Caco-2 (cell line): Measurements from ENCODE around the gene UGT2B11. TPM values are rescaled to one million over a fixed set of nuclear protein-coding genes. Genes with fewer than 3 reads are reported as not detected.

Experiments used
- BruUV-seq: library from RNA; stranded (reverse); fragments of 400-500 nt; replicated peaks from 2 replicates; lab custom pipeline; 2021; lab: Mats Ljungman, UMichigan
- CTCF ChIA-PET: fragments of 300-600 bp; sonication (Branson Sonifier 250); formaldehyde crosslinking; loops from one replicate; lab custom pipeline; 2022; ENCODE audit warnings: antibody characterized with exemption; lab: Charles Lee
- POLR2A ChIA-PET: fragments of 300-600 bp; sonication (Branson Sonifier 250); formaldehyde crosslinking; loops from one replicate; lab custom pipeline; 2022; ENCODE audit warnings: antibody characterized with exemption; lab: Charles Lee
- DNase-seq, 2 experiments: peaks; one replicate each; pipeline versions ENCODE4 v3.0.0 to v3.0.0-alpha.2; 2020 to 2022
- H3K27me3 ChIP-seq: replicated peaks from 2 replicates; pipeline ENCODE4 v1.6.0; 2011; ENCODE audit warnings: low read length; ENCODE audit not compliant: control insufficient read depth, insufficient read depth
- H3K36me3 ChIP-seq: 2 replicates; pipeline ENCODE4 v1.5.1; 2011; ENCODE audit warnings: low read length; ENCODE audit not compliant: control insufficient read depth, insufficient read depth
- H3K4me1 ChIP-seq: fragments of 250-450 bp; sonication (Bioruptor Pico); 2 replicates; pipeline ENCODE4 v1.5.1; 2020; ENCODE audit warnings: mild to moderate bottlenecking
- H3K4me3 ChIP-seq: 2 replicates; pipeline ENCODE4 v1.5.1; 2011; ENCODE audit warnings: low read depth, mild to moderate bottlenecking, control low read depth, low read length
- H3K9me3 ChIP-seq: fragments of 250-450 bp; sonication (Bioruptor Pico); 2 replicates; pipeline ENCODE4 v1.5.1; 2020; ENCODE audit warnings: mild to moderate bottlenecking, moderate library complexity
- H3K27ac Mint-ChIP-seq: one replicate; pipeline ENCODE4 v1.8.0; 2022; ENCODE audit warnings: mixed read lengths; ENCODE audit not compliant: unreplicated experiment
- H3K27me3 Mint-ChIP-seq: one replicate; pipeline ENCODE4 v1.8.0; 2022; ENCODE audit warnings: mixed read lengths; ENCODE audit not compliant: insufficient read depth, unreplicated experiment
- H3K36me3 Mint-ChIP-seq: one replicate; pipeline ENCODE4 v1.8.0; 2022; ENCODE audit warnings: mild to moderate bottlenecking, mixed read lengths; ENCODE audit not compliant: insufficient read depth, unreplicated experiment
- H3K4me1 Mint-ChIP-seq: one replicate; pipeline ENCODE4 v1.8.0; 2022; ENCODE audit warnings: low read depth, mixed read lengths; ENCODE audit not compliant: unreplicated experiment
- H3K4me3 Mint-ChIP-seq: one replicate; pipeline ENCODE4 v1.8.0; 2022; ENCODE audit warnings: mild to moderate bottlenecking, moderate library complexity, mixed read lengths; ENCODE audit not compliant: unreplicated experiment
- H3K9me3 Mint-ChIP-seq: one replicate; pipeline ENCODE4 v1.8.0; 2022; ENCODE audit warnings: mixed read lengths; ENCODE audit not compliant: unreplicated experiment
- intact Hi-C: fragments of 100-400 bp; cut with micrococcal nuclease; formaldehyde crosslinking; loops from one replicate; pipeline ENCODE4 v1.10.0; 2022; ENCODE audit not compliant: unreplicated experiment
- total RNA-seq: library from RNA; stranded (reverse); gene quantifications from 2 replicates; pipeline ENCODE4 v1.2.3, GENCODE V29; 2022
- TF ChIP-seq, protein P1 (sequence below), 2 experiments: fragments of 200-600 bp in 1 of 2; IDR thresholded peaks; 1 replicate in 1 of 2; 2 replicates in 1 of 2; pipeline versions ENCODE4 v1.5.1 to v1.8.0; 2011 to 2022; ENCODE audit warnings: antibody characterized with exemption in 1 of 2, control low read depth in 1 of 2, inconsistent platforms in 1 of 2, low read depth in 1 of 2, low read length in 1 of 2, mild to moderate bottlenecking in 1 of 2, moderate library complexity in 1 of 2; ENCODE audit not compliant: insufficient read depth in 1 of 2, severe bottlenecking in 1 of 2, unreplicated experiment in 1 of 2

The UGT2B11 gene
- total RNA-seq, 1 experiment from 2014 or later: not detected

DNA sequence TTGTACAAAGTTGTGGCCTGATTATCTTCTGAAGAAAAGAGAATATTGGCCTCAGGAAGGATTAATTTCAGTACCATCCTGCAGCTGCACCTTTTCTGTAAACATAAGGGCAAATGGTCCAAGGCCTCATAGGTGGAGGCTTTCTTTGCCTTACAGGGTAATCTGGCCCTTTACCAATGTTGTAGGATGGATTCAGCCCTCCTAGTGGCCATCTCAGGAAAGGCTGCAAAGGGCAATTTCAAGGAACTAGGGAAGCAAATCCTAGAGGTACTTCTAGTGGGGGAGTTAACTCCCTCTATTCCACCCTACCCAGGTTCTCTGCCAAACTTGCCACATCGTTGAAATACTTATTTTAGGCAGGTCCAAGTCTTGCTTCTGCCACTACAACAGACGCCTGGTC is 57.6 kb downstream of the UGT2B11 start:
- CTCF ChIA-PET: no interaction called here
- Histone ChIP-seq H3K4me1 (no peaks in the 10 kb centered on the region), H3K9me3 (no peaks in the 10 kb centered on the region), H3K4me3 (no peak overlapping the region), H3K36me3 (no peaks in the 10 kb centered on the region), H3K27me3 (no peaks in the 10 kb centered on the region)
- Mint-ChIP-seq H3K36me3 (no peaks in the 10 kb centered on the region), H3K4me3 (no peak overlapping the region), H3K4me1 (no peaks in the 10 kb centered on the region), H3K27ac (no peak overlapping the region), H3K9me3 (no peaks in the 10 kb centered on the region), H3K27me3 (no peaks in the 10 kb centered on the region)
- BruUV-seq: no TSS peak
- POLR2A ChIA-PET: no interaction called here
- intact Hi-C loops: no loop called here
- TF ChIP-seq, protein P1, sequence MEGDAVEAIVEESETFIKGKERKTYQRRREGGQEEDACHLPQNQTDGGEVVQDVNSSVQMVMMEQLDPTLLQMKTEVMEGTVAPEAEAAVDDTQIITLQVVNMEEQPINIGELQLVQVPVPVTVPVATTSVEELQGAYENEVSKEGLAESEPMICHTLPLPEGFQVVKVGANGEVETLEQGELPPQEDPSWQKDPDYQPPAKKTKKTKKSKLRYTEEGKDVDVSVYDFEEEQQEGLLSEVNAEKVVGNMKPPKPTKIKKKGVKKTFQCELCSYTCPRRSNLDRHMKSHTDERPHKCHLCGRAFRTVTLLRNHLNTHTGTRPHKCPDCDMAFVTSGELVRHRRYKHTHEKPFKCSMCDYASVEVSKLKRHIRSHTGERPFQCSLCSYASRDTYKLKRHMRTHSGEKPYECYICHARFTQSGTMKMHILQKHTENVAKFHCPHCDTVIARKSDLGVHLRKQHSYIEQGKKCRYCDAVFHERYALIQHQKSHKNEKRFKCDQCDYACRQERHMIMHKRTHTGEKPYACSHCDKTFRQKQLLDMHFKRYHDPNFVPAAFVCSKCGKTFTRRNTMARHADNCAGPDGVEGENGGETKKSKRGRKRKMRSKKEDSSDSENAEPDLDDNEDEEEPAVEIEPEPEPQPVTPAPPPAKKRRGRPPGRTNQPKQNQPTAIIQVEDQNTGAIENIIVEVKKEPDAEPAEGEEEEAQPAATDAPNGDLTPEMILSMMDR (IDR thresholded peaks at IDR 0.05; ENCODE audit: insufficient read depth in 1 of 2, low read depth in 1 of 2, low read length in 1 of 2, severe bottlenecking in 1 of 2, unreplicated experiment in 1 of 2): peak in 1 of 2 experiments; percentile 15
- DNase-seq: no peak

DNA sequence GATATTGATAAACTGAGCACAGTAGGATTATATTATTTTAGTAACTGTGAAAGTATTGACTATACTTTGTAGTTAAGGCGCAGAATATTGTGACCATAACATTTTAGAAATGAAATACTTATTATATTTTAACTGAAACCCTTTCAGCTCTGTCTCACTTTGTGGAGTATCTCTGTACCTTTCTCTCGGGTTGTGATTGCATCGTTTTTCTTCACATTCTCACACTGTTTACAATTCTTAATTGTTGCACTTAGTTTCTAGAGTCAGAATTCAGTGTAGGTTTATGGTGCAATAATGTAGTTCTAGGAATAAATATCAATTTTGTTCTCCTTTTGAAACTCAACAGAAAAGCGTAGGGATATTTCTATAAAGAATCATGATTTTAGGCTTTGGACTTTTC is 60.5 kb downstream of the UGT2B11 start:
- H3K4me1 Mint-ChIP-seq: no peaks in the 10 kb centered on the region
- ChIA-PET CTCF (no interaction called here), POLR2A (no interaction called here)

More for the DNA sequence above, 60.5 kb downstream of the UGT2B11 start:
- H3K36me3 Mint-ChIP-seq: no peaks in the 10 kb centered on the region
- DNase-seq: no peak
- Histone ChIP-seq H3K4me1 (no peaks in the 10 kb centered on the region), H3K4me3 (no peak overlapping the region), H3K9me3 (no peaks in the 10 kb centered on the region), H3K27me3 (no peaks in the 10 kb centered on the region), H3K36me3 (no peaks in the 10 kb centered on the region)
- TF ChIP-seq, protein P1 (IDR thresholded peaks at IDR 0.05; ENCODE audit: insufficient read depth in 1 of 2, low read depth in 1 of 2, low read length in 1 of 2, severe bottlenecking in 1 of 2, unreplicated experiment in 1 of 2): no peak
- no peak overlapping the region for H3K27ac Mint-ChIP-seq
- no peak overlapping the region for H3K4me3 Mint-ChIP-seq
- no peaks in the 10 kb centered on the region for H3K27me3 Mint-ChIP-seq
- no TSS peak for BruUV-seq
- H3K9me3 Mint-ChIP-seq: no peaks in the 10 kb centered on the region
- intact Hi-C loops: no loop called here

Other genes starting within 250 kb of the UGT2B11 start
- gene UGT2B7, start 118.3 kb downstream of the UGT2B11 start, total RNA-seq: 1.7 and 3.0 TPM in 2 replicates
- gene UGT2B28, start 65.7 kb upstream of the UGT2B11 start, total RNA-seq: not detected in 2 replicates